Parathyroid adenoma (tissue), 2 donors: ENCODE results near the gene RGS3.

ENCODE experiments used
- H2AFZ ChIP-seq: fragments of 300-600 bp; sonication (generic); one replicate; pipeline ENCODE4 v1.7.0; 2017; ENCODE audit warnings: antibody characterized with exemption, mild to moderate bottlenecking
- H3K27ac ChIP-seq: fragments of 300-600 bp; sonication (generic); one replicate; pipeline ENCODE4 v1.7.0; 2017
- H3K27me3 ChIP-seq: fragments of 300-600 bp; sonication (generic); one replicate; pipeline ENCODE4 v1.7.0; 2017; ENCODE audit warnings: low read length; ENCODE audit not compliant: control insufficient read depth, insufficient read depth
- H3K36me3 ChIP-seq: fragments of 300-600 bp; sonication (generic); one replicate; pipeline ENCODE4 v1.7.0; 2017; ENCODE audit warnings: low read length; ENCODE audit not compliant: control insufficient read depth, insufficient read depth
- H3K4me1 ChIP-seq: fragments of 300-600 bp; sonication (generic); one replicate; pipeline ENCODE4 v1.7.0; 2017; ENCODE audit warnings: control low read depth
- H3K4me2 ChIP-seq: fragments of 300-600 bp; sonication (generic); one replicate; pipeline ENCODE4 v1.7.0; 2017; ENCODE audit warnings: low read length
- H3K4me3 ChIP-seq: fragments of 300-600 bp; sonication (generic); one replicate; pipeline ENCODE4 v1.7.0; 2017; ENCODE audit warnings: low read depth, low read length
- H3K79me2 ChIP-seq: fragments of 300-600 bp; sonication (generic); one replicate; pipeline ENCODE4 v1.7.0; 2017; ENCODE audit warnings: control low read depth
- H3K9ac ChIP-seq: fragments of 300-600 bp; sonication (generic); one replicate; pipeline ENCODE4 v1.7.0; 2017; ENCODE audit warnings: mild to moderate bottlenecking
- H3K9me3 ChIP-seq: fragments of 300-600 bp; sonication (generic); one replicate; pipeline ENCODE4 v1.7.0; 2017; ENCODE audit warnings: low read length; ENCODE audit not compliant: control insufficient read depth
- TF ChIP-seq, protein P1 (sequence below): fragments of 300-600 bp; sonication (generic); IDR thresholded peaks from one replicate; pipeline ENCODE4 v1.7.0; 2017; ENCODE audit warnings: antibody characterized with exemption, mild to moderate bottlenecking
- donor health status: primary hyperparathyroidism.

The RGS3 gene

GRCh38 chr9:113641100-113641885 is 177.8 kb downstream of the RGS3 start:
- Histone ChIP-seq H3K4me3 (no peak overlapping the region), H3K4me1 (no peaks in the 10 kb centered on the region), H3K27me3 (no peaks in the 10 kb centered on the region), H3K79me2 (no peaks in the 10 kb centered on the region), H3K4me2 (no peak overlapping the region), H2AFZ (no peak overlapping the region), H3K9ac (no peak overlapping the region), H3K9me3 (no peaks in the 10 kb centered on the region), H3K27ac (no peak overlapping the region), H3K36me3 (no peaks in the 10 kb centered on the region)
- TF ChIP-seq, protein P1, sequence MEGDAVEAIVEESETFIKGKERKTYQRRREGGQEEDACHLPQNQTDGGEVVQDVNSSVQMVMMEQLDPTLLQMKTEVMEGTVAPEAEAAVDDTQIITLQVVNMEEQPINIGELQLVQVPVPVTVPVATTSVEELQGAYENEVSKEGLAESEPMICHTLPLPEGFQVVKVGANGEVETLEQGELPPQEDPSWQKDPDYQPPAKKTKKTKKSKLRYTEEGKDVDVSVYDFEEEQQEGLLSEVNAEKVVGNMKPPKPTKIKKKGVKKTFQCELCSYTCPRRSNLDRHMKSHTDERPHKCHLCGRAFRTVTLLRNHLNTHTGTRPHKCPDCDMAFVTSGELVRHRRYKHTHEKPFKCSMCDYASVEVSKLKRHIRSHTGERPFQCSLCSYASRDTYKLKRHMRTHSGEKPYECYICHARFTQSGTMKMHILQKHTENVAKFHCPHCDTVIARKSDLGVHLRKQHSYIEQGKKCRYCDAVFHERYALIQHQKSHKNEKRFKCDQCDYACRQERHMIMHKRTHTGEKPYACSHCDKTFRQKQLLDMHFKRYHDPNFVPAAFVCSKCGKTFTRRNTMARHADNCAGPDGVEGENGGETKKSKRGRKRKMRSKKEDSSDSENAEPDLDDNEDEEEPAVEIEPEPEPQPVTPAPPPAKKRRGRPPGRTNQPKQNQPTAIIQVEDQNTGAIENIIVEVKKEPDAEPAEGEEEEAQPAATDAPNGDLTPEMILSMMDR = no peak

DNA sequence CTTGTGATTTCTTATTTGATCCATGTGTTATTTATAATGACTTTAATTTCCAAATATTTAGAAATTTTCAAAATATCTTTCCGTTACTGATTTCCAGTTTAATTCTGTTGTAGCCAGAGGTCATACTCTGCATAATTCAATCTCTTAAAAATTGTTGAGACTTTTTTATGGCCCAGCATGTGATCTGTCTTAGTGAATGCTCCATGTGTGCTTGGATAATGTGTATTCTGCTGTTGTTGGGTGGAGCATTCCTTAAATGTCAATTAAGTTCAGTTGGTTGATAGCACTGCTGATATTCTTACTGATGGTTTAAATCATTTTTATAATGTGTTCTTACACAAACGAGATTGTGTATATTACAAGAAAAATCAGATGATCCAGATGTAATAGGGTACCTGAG is 180.8 kb downstream of the RGS3 start:
- Histone ChIP-seq H3K4me2 (no peak overlapping the region), H3K79me2 (no peaks in the 10 kb centered on the region), H3K27me3 (no peaks in the 10 kb centered on the region), H3K4me3 (no peak overlapping the region), H3K9ac (no peak overlapping the region), H3K9me3 (no peaks in the 10 kb centered on the region), H2AFZ (no peak overlapping the region), H3K36me3 (no peaks in the 10 kb centered on the region), H3K27ac (no peak overlapping the region), H3K4me1 (no peaks in the 10 kb centered on the region)
- TF ChIP-seq, protein P1 = no peak

DNA sequence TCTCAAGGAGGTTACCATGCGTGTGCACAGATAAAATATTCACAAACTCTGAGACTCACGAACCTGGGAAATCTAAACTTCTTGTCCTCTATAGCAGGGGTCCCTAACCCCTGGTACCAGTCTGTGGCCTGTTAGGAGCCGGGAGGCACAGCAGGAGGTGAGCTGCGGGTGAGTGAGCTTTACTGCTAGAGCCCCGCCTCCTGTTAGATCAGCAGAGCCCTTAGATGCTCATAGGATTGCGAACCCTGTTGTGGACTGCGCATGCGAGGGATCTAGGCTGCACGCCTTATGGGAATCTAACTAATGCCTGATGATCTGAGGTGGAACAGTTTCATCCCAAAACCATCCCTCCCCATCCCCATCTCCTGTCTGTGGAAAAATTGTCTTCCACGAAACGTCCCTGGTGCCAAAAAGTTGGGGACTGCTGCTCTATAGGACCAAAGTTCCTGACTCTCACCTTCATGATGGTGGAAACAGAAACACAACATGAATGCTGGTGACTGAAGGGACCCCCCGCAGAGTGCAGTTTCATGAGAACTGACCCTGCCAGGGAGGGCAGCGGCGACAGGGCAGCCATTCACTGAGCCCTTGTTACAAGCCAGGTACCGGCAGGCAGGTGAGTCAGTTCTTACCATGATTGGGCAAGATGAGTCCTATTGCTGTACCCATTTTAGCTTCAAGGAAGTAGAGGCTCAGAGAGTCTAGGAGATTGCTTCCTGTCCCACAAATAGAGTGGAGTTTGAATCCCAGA is 181.9 kb downstream of the RGS3 start:
- Histone ChIP-seq H3K9ac (no peak overlapping the region), H3K27ac (no peak overlapping the region)

DNA sequence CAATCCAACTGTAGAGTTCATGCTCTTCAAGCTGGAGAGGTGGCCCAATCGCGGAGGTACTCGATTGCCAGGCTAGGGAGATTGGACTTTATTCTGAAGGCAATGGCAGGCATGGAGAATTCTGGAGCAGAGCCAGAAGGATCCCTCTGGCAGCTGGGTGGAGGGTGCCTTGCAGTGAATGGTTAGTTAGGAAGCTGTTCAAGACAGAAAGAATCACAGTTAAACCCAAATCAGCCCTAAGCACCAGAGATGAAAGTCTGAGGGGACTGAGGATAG is 182.4 kb downstream of the RGS3 start:
- TF ChIP-seq, protein P1 = no peak
- Histone ChIP-seq H3K4me1 (peaks cover 4% of the 10 kb centered on the region), H3K27me3 (no peaks in the 10 kb centered on the region), H3K79me2 (no peaks in the 10 kb centered on the region), H3K4me2 (no peak overlapping the region), H3K27ac (no peak overlapping the region), H3K4me3 (no peak overlapping the region), H2AFZ (no peak overlapping the region), H3K36me3 (no peaks in the 10 kb centered on the region), H3K9me3 (no peaks in the 10 kb centered on the region), H3K9ac (no peak overlapping the region)

More for the DNA sequence above, 181.9 kb downstream of the RGS3 start:
- TF ChIP-seq, protein P1 = no peak
- Histone ChIP-seq H3K36me3 (no peaks in the 10 kb centered on the region), H3K4me1 (peaks cover 3% of the 10 kb centered on the region), H3K27me3 (no peaks in the 10 kb centered on the region), H3K79me2 (no peaks in the 10 kb centered on the region), H3K4me3 (no peak overlapping the region), H3K9me3 (no peaks in the 10 kb centered on the region), H2AFZ (no peak overlapping the region), H3K4me2 (no peak overlapping the region)
